Neuron (in vitro differentiated cells): Measurements from ENCODE around the gene DNM1.
A peak's percentile ranks its signal among the peaks of the same experiment; 100 is the strongest.

Experiments
- H2AFZ ChIP-seq: one replicate; pipeline ENCODE4 v1.6.1; 2013; ENCODE audit warnings: low read depth, mild to moderate bottlenecking, inconsistent platforms, low read length, moderate library complexity
- H3K27me3 ChIP-seq: one replicate; pipeline ENCODE4 v1.6.1; 2013; ENCODE audit warnings: low read length; ENCODE audit not compliant: insufficient read depth
- H3K36me3 ChIP-seq: one replicate; pipeline ENCODE4 v1.6.1; 2013; ENCODE audit warnings: low read length; ENCODE audit not compliant: insufficient read depth
- H3K4me1 ChIP-seq: one replicate; pipeline ENCODE4 v1.6.1; 2013; ENCODE audit warnings: low read length; ENCODE audit not compliant: insufficient read depth
- H3K4me3 ChIP-seq: 2 replicates; pipeline ENCODE4 v1.5.1; 2013; ENCODE audit warnings: mild to moderate bottlenecking, low read length, moderate library complexity
- H3K9me3 ChIP-seq: one replicate; pipeline ENCODE4 v1.6.1; 2013; ENCODE audit warnings: low read length

The DNM1 gene

GRCh38 chr9:128185979-128186965 lies 16.9 kb upstream of the DNM1 start:
- H3K36me3 ChIP-seq = peaks cover 62% of the 10 kb centered on the region
- H2AFZ ChIP-seq = no peak overlapping the region
- H3K4me1 ChIP-seq = peaks cover 12% of the 10 kb centered on the region
- peaks cover 2% of the 10 kb centered on the region for H3K9me3 ChIP-seq
- H3K27me3 ChIP-seq = no peaks in the 10 kb centered on the region
- no peak overlapping the region for H3K4me3 ChIP-seq

GRCh38 chr9:128187361-128187760 lies 15.8 kb upstream of the DNM1 start:
- Histone ChIP-seq H3K9me3 (peaks cover 2% of the 10 kb centered on the region), H3K36me3 (peaks cover 62% of the 10 kb centered on the region), H3K27me3 (no peaks in the 10 kb centered on the region), H2AFZ (no peak overlapping the region), H3K4me1 (peaks cover 15% of the 10 kb centered on the region), H3K4me3 (no peak overlapping the region)

- H2AFZ ChIP-seq = no peak overlapping the region
- H3K36me3 ChIP-seq = peaks cover 53% of the 10 kb centered on the region
- H3K4me3 ChIP-seq = no peak overlapping the region
- H3K9me3 ChIP-seq = no peaks in the 10 kb centered on the region
- no peaks in the 10 kb centered on the region for H3K27me3 ChIP-seq
- H3K4me1 ChIP-seq = peaks cover 15% of the 10 kb centered on the region
Observed at GRCh38 chr9:128188209-128188608, 15.0 kb upstream of the DNM1 start.

- Histone ChIP-seq H3K27me3 (no peaks in the 10 kb centered on the region), H3K36me3 (peaks cover 41% of the 10 kb centered on the region), H3K4me3 (peak overlapping the region; percentile 96), H3K4me1 (peaks cover 15% of the 10 kb centered on the region), H3K9me3 (no peaks in the 10 kb centered on the region), H2AFZ (no peak overlapping the region)
Observed at GRCh38 chr9:128190013-128190412, 13.2 kb upstream of the DNM1 start.

- no peaks in the 10 kb centered on the region for H3K27me3 ChIP-seq
- H3K4me3 ChIP-seq = peak overlapping the region; percentile 96
- H3K36me3 ChIP-seq = peaks cover 33% of the 10 kb centered on the region
- H2AFZ ChIP-seq = peak overlapping the region; percentile 90
- H3K9me3 ChIP-seq = no peaks in the 10 kb centered on the region
- peaks cover 15% of the 10 kb centered on the region for H3K4me1 ChIP-seq
Observed at GRCh38 chr9:128190516-128191405, 12.4 kb upstream of the DNM1 start.

- peaks cover 15% of the 10 kb centered on the region for H3K4me1 ChIP-seq
- H3K4me3 ChIP-seq = peak within 1 kb of the TSS; percentile 96
- peak within 1 kb of the TSS; percentile 90 for H2AFZ ChIP-seq
- H3K9me3 ChIP-seq = no peaks in the 10 kb centered on the region
- no peaks in the 10 kb centered on the region for H3K27me3 ChIP-seq
- H3K36me3 ChIP-seq = peaks cover 26% of the 10 kb centered on the region
Observed at GRCh38 chr9:128191406-128192046, 11.7 kb upstream of the DNM1 start, which contains the start of gene CIZ1. TSS of gene CIZ1 (minus strand) at chr9:128191572. CDS start at chr9:128190857, 715 bp downstream.

- H3K4me1 ChIP-seq = peaks cover 15% of the 10 kb centered on the region
- H3K36me3 ChIP-seq = peaks cover 19% of the 10 kb centered on the region
- no peaks in the 10 kb centered on the region for H3K27me3 ChIP-seq
- H3K9me3 ChIP-seq = no peaks in the 10 kb centered on the region
- H2AFZ ChIP-seq = no peak overlapping the region
- no peak overlapping the region for H3K4me3 ChIP-seq
Observed at GRCh38 chr9:128192601-128193371, 10.4 kb upstream of the DNM1 start.

- H3K27me3 ChIP-seq = no peaks in the 10 kb centered on the region
- H3K36me3 ChIP-seq = peaks cover 11% of the 10 kb centered on the region
- H3K4me1 ChIP-seq = peaks cover 15% of the 10 kb centered on the region
- H3K9me3 ChIP-seq = no peaks in the 10 kb centered on the region
- H3K4me3 ChIP-seq = no peak overlapping the region
- no peak overlapping the region for H2AFZ ChIP-seq
Observed at GRCh38 chr9:128193469-128194096, 9.6 kb upstream of the DNM1 start.

- no peaks in the 10 kb centered on the region for H3K36me3 ChIP-seq
- H3K4me1 ChIP-seq = peaks cover 22% of the 10 kb centered on the region
- H3K27me3 ChIP-seq = no peaks in the 10 kb centered on the region
- no peak overlapping the region for H2AFZ ChIP-seq
- no peak overlapping the region for H3K4me3 ChIP-seq
- H3K9me3 ChIP-seq = no peaks in the 10 kb centered on the region
Observed at GRCh38 chr9:128201441-128202369, 1.5 kb upstream of the DNM1 start.

GRCh38 chr9:128202648-128203023 lies 543 bp upstream of the DNM1 start:
- Histone ChIP-seq H3K4me1 (peaks cover 22% of the 10 kb centered on the region), H3K4me3 (peak overlapping the region; percentile 76), H3K27me3 (no peaks in the 10 kb centered on the region), H3K9me3 (no peaks in the 10 kb centered on the region), H2AFZ (no peak overlapping the region), H3K36me3 (no peaks in the 10 kb centered on the region)
